Kidney glomerular epithelial cell (primary cell): Measurements from ENCODE around the gene ACVR1C.

Experiments used
- DNase-seq: peaks from one replicate; lab custom pipeline; 2025; lab: John Stamatoyannopoulos, UW

ACVR1C gene

GRCh38 chr2:157497638-157498314 lies 130.9 kb downstream of the ACVR1C start:
- peak; percentile 55 for DNase-seq

GRCh38 chr2:157492189-157492773 lies 136.4 kb downstream of the ACVR1C start:
- DNase-seq = peak; percentile 40

GRCh38 chr2:157489983-157490382 lies 138.7 kb downstream of the ACVR1C start:
- DNase-seq = no peak

- peak; percentile 91 for DNase-seq
These were observed 139.8 kb downstream of the ACVR1C start for GRCh38 chr2:157488877-157489276.

GRCh38 chr2:157487747-157488146 lies 140.9 kb downstream of the ACVR1C start:
- DNase-seq = no peak

- no peak for DNase-seq
These were observed 141.4 kb downstream of the ACVR1C start for GRCh38 chr2:157487271-157487610.

- DNase-seq = no peak
These were observed 141.9 kb downstream of the ACVR1C start for GRCh38 chr2:157486596-157487270.

- no peak for DNase-seq
These were observed 148.3 kb downstream of the ACVR1C start for GRCh38 chr2:157480182-157480961.

- no peak for DNase-seq
These were observed 149.3 kb downstream of the ACVR1C start for GRCh38 chr2:157479081-157480027.

GRCh38 chr2:157477919-157478318 lies 150.7 kb downstream of the ACVR1C start:
- no peak for DNase-seq

GRCh38 chr2:157476953-157477709 lies 151.5 kb downstream of the ACVR1C start:
- DNase-seq = peak; percentile 76
